Colonic mucosa (tissue), 4 donors: ENCODE data around the gene TEAD3. TPM values are rescaled to one million over a fixed set of nuclear protein-coding genes. Genes with fewer than 3 reads are reported as not detected.
A peak's percentile ranks its signal among the peaks of the same experiment; 100 is the strongest.

Source experiments
- DNase-seq: peaks from one replicate; pipeline ENCODE4 v3.0.0-alpha.2; 2020
- H3K27ac ChIP-seq: fragments of 200-600 bp; one replicate; pipeline ENCODE4 v1.8.0; 2021
- H3K27me3 ChIP-seq: fragments of 200-600 bp; one replicate; pipeline ENCODE4 v1.8.0; 2021
- H3K36me3 ChIP-seq: fragments of 200-600 bp; one replicate; pipeline ENCODE4 v1.8.0; 2021
- H3K4me1 ChIP-seq: fragments of 200-600 bp; one replicate; pipeline ENCODE4 v1.8.0; 2021; ENCODE audit warnings: mild to moderate bottlenecking
- H3K4me3 ChIP-seq: fragments of 200-600 bp; one replicate; pipeline ENCODE4 v1.8.0; 2021
- H3K9ac ChIP-seq, 2 donors: one replicate each; pipeline ENCODE4 v1.7.0; 2013; ENCODE audit warnings: control low read depth in 2 of 2, low read depth in 2 of 2, low read length in 2 of 2
- H3K9me3 ChIP-seq: fragments of 200-600 bp; one replicate; pipeline ENCODE4 v1.8.0; 2021
- CTCF ChIP-seq: fragments of 200-600 bp; IDR thresholded peaks from one replicate; pipeline ENCODE4 v1.8.0; 2022; ENCODE audit warnings: antibody characterized with exemption, mild to moderate bottlenecking
- intact Hi-C: fragments of 100-400 bp; cut with DNase I; formaldehyde crosslinking; loops from one replicate; pipeline ENCODE4 v1.14.1; 2022
- total RNA-seq, 2 donors: library from RNA; stranded (reverse); fragmentation: NEBNext Ultra II Directional in 1 of 2; extraction: Animal tissue kit (Norgen Biotek cat#: 25700) in 1 of 2; gene quantifications; one replicate each; pipeline ENCODE4 v1.2.1, GENCODE V29; 2021
- donor health status: healthy.
- donor health status: DM: no; HTN: no; CAD: no.
- donor health status: DM: no; HTN: no; CAD: no.

Gene TEAD3
- total RNA-seq, 2 donors from 2014 or later: 24.5 to 38.4 TPM

- H3K9ac ChIP-seq: no peak overlapping the region
- H3K9me3 ChIP-seq: no peaks in the 10 kb centered on the region
- H3K4me1 ChIP-seq: no peaks in the 10 kb centered on the region
- H3K27ac ChIP-seq: no peak overlapping the region
- no peaks in the 10 kb centered on the region for H3K36me3 ChIP-seq
- no peak for TF ChIP-seq CTCF
- H3K27me3 ChIP-seq: no peaks in the 10 kb centered on the region
- DNase-seq: no peak
- H3K4me3 ChIP-seq: no peak overlapping the region
- intact Hi-C loops: no loop called here
Observed at GRCh38 chr6:35534407-35535170, 37.7 kb upstream of the TEAD3 start.

GRCh38 chr6:35533981-35534380, 37.1 kb upstream of the TEAD3 start:
- intact Hi-C loops: no loop called here
- Histone ChIP-seq H3K4me1 (no peaks in the 10 kb centered on the region), H3K9me3 (no peaks in the 10 kb centered on the region), H3K9ac (no peak overlapping the region), H3K27me3 (no peaks in the 10 kb centered on the region), H3K36me3 (no peaks in the 10 kb centered on the region), H3K4me3 (no peak overlapping the region), H3K27ac (no peak overlapping the region)
- DNase-seq: no peak
- TF ChIP-seq CTCF: no peak

- Histone ChIP-seq H3K27me3 (no peaks in the 10 kb centered on the region), H3K9ac (no peak overlapping the region), H3K4me1 (no peaks in the 10 kb centered on the region), H3K9me3 (no peaks in the 10 kb centered on the region), H3K36me3 (no peaks in the 10 kb centered on the region), H3K4me3 (no peak overlapping the region), H3K27ac (no peak overlapping the region)
- no peak for DNase-seq
- intact Hi-C loops: no loop called here
- no peak for TF ChIP-seq CTCF
Observed at GRCh38 chr6:35532126-35532525, 35.2 kb upstream of the TEAD3 start.

GRCh38 chr6:35524380-35525020, 27.6 kb upstream of the TEAD3 start:
- Histone ChIP-seq H3K4me1 (no peaks in the 10 kb centered on the region), H3K27me3 (no peaks in the 10 kb centered on the region), H3K27ac (no peak overlapping the region), H3K9me3 (no peaks in the 10 kb centered on the region), H3K36me3 (no peaks in the 10 kb centered on the region), H3K9ac (no peak overlapping the region), H3K4me3 (no peak overlapping the region)
- intact Hi-C loops: no loop called here
- no peak for DNase-seq
- TF ChIP-seq CTCF: no peak

GRCh38 chr6:35522660-35523658, 26.1 kb upstream of the TEAD3 start:
- no peaks in the 10 kb centered on the region for H3K27me3 ChIP-seq
- intact Hi-C loops: loop anchor here (2.0 kb wide), 1 partner anchor 214 kb away; the partner anchor contains the start of gene ARMC12
- H3K9me3 ChIP-seq: no peaks in the 10 kb centered on the region
- H3K4me1 ChIP-seq: no peaks in the 10 kb centered on the region
- no peak overlapping the region for H3K4me3 ChIP-seq
- TF ChIP-seq CTCF: peak; percentile 98
- H3K27ac ChIP-seq: no peak overlapping the region
- no peak overlapping the region for H3K9ac ChIP-seq
- H3K36me3 ChIP-seq: no peaks in the 10 kb centered on the region
- DNase-seq: peak; percentile 76
